Fibroblast of mammary gland (primary cell): ENCODE measurements around the gene EGLN1.

ENCODE experiments used
- DNase-seq: peaks from one replicate; pipeline ENCODE4 v3.0.0-alpha.2; 2010; ENCODE audit warnings: low read depth
- H3K4me3 ChIP-seq: 2 replicates; pipeline ENCODE4 v1.5.1; 2011; ENCODE audit warnings: low read depth, mild to moderate bottlenecking, low read length, moderate library complexity; ENCODE audit not compliant: control insufficient read depth
- CTCF ChIP-seq: conservative IDR thresholded peaks from 2 replicates; pipeline ENCODE4 v1.5.1; 2011; ENCODE audit warnings: low read depth, low read length, inconsistent platforms; ENCODE audit not compliant: control insufficient read depth, insufficient read depth

EGLN1 gene

GRCh38 chr1:231381729-231382128 is 40.4 kb downstream of the EGLN1 start:
- no peak for TF ChIP-seq CTCF
- no peak for DNase-seq
- H3K4me3 ChIP-seq = no peak overlapping the region

- no peak overlapping the region for H3K4me3 ChIP-seq
- DNase-seq = no peak
- TF ChIP-seq CTCF = no peak
Measured at GRCh38 chr1:231376875-231377549, 45.1 kb downstream of the EGLN1 start.

- TF ChIP-seq CTCF = no peak
- H3K4me3 ChIP-seq = no peak overlapping the region
- DNase-seq = peak; percentile 41
Measured at GRCh38 chr1:231376101-231376500, 46.0 kb downstream of the EGLN1 start.

- no peak for TF ChIP-seq CTCF
Measured at GRCh38 chr1:231374394-231374793, 47.7 kb downstream of the EGLN1 start.

DNA sequence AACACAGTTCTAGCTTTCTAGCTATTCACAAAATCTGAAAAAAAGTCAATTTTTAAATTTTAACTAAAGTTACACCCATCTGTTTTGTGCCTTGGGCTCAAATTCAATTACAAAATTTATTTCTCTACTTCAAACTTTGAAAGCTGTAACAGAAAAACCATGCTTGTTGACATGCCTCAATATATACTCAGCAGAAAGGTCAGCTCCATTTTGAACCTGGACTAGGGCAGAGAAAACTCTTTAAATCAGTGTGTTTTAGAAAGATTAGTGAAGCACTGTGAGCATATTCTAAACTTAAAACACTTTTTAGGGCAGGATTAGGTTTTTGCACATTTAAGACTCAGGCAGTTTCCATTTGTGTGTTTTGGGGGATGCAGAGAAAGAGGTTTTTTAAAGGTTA is 49.6 kb downstream of the EGLN1 start:
- TF ChIP-seq CTCF = no peak
- no peak for DNase-seq
- H3K4me3 ChIP-seq = no peak overlapping the region

More at GRCh38 chr1:231374394-231374793, 47.7 kb downstream of the EGLN1 start:
- no peak for DNase-seq
- no peak overlapping the region for H3K4me3 ChIP-seq

DNA sequence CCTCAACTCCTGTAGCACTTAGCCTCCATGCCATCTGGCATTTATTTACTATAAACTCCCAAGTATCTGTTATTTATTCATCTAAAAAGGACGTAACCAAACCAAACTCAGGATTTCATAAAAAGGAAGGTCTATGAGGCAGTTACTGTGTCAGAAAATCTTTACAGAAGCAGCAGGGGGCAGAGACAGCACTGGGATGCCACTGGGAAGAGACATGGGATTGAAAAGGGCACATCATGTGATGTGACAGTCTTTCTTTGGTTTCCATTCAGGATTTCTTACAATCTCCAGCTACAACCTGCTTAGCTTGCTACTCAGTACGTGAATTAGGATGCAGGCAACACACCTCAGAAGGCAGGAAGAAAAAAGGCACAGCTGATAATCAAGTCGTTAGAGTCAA is 52.8 kb downstream of the EGLN1 start:
- H3K4me3 ChIP-seq = no peak overlapping the region
- TF ChIP-seq CTCF = peak; percentile 15
- no peak for DNase-seq

DNA sequence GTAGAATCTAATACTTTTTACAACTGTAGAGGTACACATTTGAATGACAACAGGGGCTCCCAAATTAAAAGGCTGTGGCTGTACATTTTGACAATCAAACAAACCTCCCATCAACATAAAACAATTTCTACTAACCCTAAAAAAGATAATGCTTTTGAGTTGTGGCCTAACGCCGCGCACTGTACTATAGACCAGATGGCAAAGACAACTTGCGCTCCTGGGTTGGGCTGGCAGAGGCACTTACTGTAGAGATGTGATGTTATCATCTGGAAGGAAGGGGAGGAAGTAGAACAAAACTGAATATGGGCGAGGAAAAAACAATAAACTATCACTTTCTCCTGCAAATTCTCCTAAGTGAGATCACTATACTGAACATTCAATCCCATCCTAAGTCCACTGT is 57.9 kb downstream of the EGLN1 start:
- DNase-seq = no peak
- no peak overlapping the region for H3K4me3 ChIP-seq
- TF ChIP-seq CTCF = no peak
